ENCODE results near the gene USP11.

Gene USP11

DNA sequence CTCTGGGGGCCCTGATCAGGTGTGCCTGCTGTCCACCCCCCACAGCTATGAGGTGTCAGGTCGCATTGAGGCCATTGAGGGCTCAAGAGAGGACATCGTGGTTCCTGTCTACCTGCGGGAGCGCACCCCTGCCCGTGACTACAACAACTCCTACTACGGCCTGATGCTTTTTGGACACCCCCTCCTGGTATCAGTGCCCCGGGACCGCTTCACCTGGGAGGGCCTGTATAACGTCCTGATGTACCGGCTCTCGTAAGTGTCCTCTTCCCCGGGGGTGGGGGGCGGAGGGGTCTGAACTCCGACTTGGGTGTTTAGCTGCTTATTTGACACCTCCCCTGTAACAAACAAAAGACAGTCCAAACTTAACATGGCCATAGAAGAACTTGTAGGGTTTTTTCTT, 10.5 kb downstream of the USP11 start:
- H3K4me1 Mint-ChIP-seq, result peaks cover 5% of the 10 kb centered on the region
- no peaks in the 10 kb centered on the region for H3K27me3 Mint-ChIP-seq (ENCODE audit: low read depth)
- TF ChIP-seq, protein P1, sequence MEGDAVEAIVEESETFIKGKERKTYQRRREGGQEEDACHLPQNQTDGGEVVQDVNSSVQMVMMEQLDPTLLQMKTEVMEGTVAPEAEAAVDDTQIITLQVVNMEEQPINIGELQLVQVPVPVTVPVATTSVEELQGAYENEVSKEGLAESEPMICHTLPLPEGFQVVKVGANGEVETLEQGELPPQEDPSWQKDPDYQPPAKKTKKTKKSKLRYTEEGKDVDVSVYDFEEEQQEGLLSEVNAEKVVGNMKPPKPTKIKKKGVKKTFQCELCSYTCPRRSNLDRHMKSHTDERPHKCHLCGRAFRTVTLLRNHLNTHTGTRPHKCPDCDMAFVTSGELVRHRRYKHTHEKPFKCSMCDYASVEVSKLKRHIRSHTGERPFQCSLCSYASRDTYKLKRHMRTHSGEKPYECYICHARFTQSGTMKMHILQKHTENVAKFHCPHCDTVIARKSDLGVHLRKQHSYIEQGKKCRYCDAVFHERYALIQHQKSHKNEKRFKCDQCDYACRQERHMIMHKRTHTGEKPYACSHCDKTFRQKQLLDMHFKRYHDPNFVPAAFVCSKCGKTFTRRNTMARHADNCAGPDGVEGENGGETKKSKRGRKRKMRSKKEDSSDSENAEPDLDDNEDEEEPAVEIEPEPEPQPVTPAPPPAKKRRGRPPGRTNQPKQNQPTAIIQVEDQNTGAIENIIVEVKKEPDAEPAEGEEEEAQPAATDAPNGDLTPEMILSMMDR (IDR thresholded peaks at IDR 0.05; ENCODE audit: unreplicated experiment in 3 of 3), result no peak
- peaks cover 80% of the 10 kb centered on the region for H3K36me3 Mint-ChIP-seq (ENCODE audit: low read depth)
- no peaks in the 10 kb centered on the region for H3K9me3 Mint-ChIP-seq
- H3K4me3 Mint-ChIP-seq, result no peak overlapping the region
- no peak overlapping the region for H3K27ac Mint-ChIP-seq

GRCh38 chrX:47244676-47245075, 11.9 kb downstream of the USP11 start:
- H3K4me3 Mint-ChIP-seq, result no peak overlapping the region
- H3K27ac Mint-ChIP-seq, result no peak overlapping the region
- H3K27me3 Mint-ChIP-seq (ENCODE audit: low read depth), result no peaks in the 10 kb centered on the region
- H3K36me3 Mint-ChIP-seq (ENCODE audit: low read depth), result peaks cover 82% of the 10 kb centered on the region
- TF ChIP-seq, protein P1 (IDR thresholded peaks at IDR 0.05; ENCODE audit: unreplicated experiment in 3 of 3), result no peak
- peaks cover 7% of the 10 kb centered on the region for H3K4me1 Mint-ChIP-seq
- H3K9me3 Mint-ChIP-seq, result no peaks in the 10 kb centered on the region

GRCh38 chrX:47245156-47245555, 12.3 kb downstream of the USP11 start:
- Mint-ChIP-seq H3K4me3 (no peak overlapping the region), H3K36me3 (ENCODE audit: low read depth) (peaks cover 77% of the 10 kb centered on the region), H3K4me1 (peaks cover 9% of the 10 kb centered on the region), H3K27me3 (ENCODE audit: low read depth) (no peaks in the 10 kb centered on the region), H3K9me3 (no peaks in the 10 kb centered on the region), H3K27ac (no peak overlapping the region)
- TF ChIP-seq, protein P1 (IDR thresholded peaks at IDR 0.05; ENCODE audit: unreplicated experiment in 3 of 3), result no peak

GRCh38 chrX:47247206-47247998, 14.6 kb downstream of the USP11 start:
- Mint-ChIP-seq H3K4me3 (no peak overlapping the region), H3K36me3 (ENCODE audit: low read depth) (peaks cover 58% of the 10 kb centered on the region), H3K4me1 (peaks cover 9% of the 10 kb centered on the region), H3K27me3 (ENCODE audit: low read depth) (no peaks in the 10 kb centered on the region), H3K27ac (peak overlapping the region; percentile 7 to 53 (median 30)), H3K9me3 (no peaks in the 10 kb centered on the region)
- TF ChIP-seq, protein P1 (IDR thresholded peaks at IDR 0.05; ENCODE audit: unreplicated experiment in 3 of 3), result no peak

- Mint-ChIP-seq H3K36me3 (ENCODE audit: low read depth) (peaks cover 54% of the 10 kb centered on the region), H3K4me3 (no peak overlapping the region), H3K4me1 (peaks cover 9% of the 10 kb centered on the region), H3K9me3 (no peaks in the 10 kb centered on the region), H3K27me3 (ENCODE audit: low read depth) (no peaks in the 10 kb centered on the region), H3K27ac (peak overlapping the region; percentile 7 to 30 (median 17))
- TF ChIP-seq, protein P1 (IDR thresholded peaks at IDR 0.05; ENCODE audit: unreplicated experiment in 3 of 3), result no peak
These were observed 15.2 kb downstream of the USP11 start for GRCh38 chrX:47247999-47248320.

- TF ChIP-seq, protein P1 (IDR thresholded peaks at IDR 0.05; ENCODE audit: unreplicated experiment in 3 of 3), result no peak
- no peak overlapping the region for H3K4me3 Mint-ChIP-seq
- no peaks in the 10 kb centered on the region for H3K27me3 Mint-ChIP-seq (ENCODE audit: low read depth)
- H3K4me1 Mint-ChIP-seq, result peaks cover 9% of the 10 kb centered on the region
- H3K36me3 Mint-ChIP-seq (ENCODE audit: low read depth), result peaks cover 51% of the 10 kb centered on the region
- no peak overlapping the region for H3K27ac Mint-ChIP-seq
- H3K9me3 Mint-ChIP-seq, result no peaks in the 10 kb centered on the region
These were observed 15.8 kb downstream of the USP11 start for GRCh38 chrX:47248576-47248975.
